Superior temporal gyrus (tissue), 1 donor: ENCODE data around the gene BICD1.

Experiments used
- DNase-seq: peaks from one replicate; pipeline ENCODE4 v3.0.0-alpha.2; 2016; ENCODE audit errors: extremely low spot score

Gene BICD1

GRCh38 chr12:32102234-32102633, 4.4 kb upstream of the BICD1 start:
- no peak for DNase-seq

- no peak for DNase-seq
These were observed 1.9 kb upstream of the BICD1 start for GRCh38 chr12:32104572-32105355.

- DNase-seq = peak; percentile 43
These were observed 596 bp upstream of the BICD1 start for GRCh38 chr12:32105986-32106516.

GRCh38 chr12:32107359-32108267, 966 bp downstream of the BICD1 start:
- DNase-seq = peak; percentile 69

- DNase-seq = peak; percentile 52
These were observed 2.1 kb downstream of the BICD1 start for GRCh38 chr12:32108787-32109186.

GRCh38 chr12:32110417-32110816, 3.8 kb downstream of the BICD1 start:
- peak; percentile 27 for DNase-seq

GRCh38 chr12:32110942-32111341, 4.3 kb downstream of the BICD1 start:
- no peak for DNase-seq

- DNase-seq = peak; percentile 55
These were observed 8.9 kb downstream of the BICD1 start for GRCh38 chr12:32115404-32116104.

GRCh38 chr12:32116897-32117296, 10.2 kb downstream of the BICD1 start:
- DNase-seq = no peak

GRCh38 chr12:32117316-32117715, 10.7 kb downstream of the BICD1 start:
- no peak for DNase-seq

GRCh38 chr12:32118806-32119205, 12.2 kb downstream of the BICD1 start:
- no peak for DNase-seq

GRCh38 chr12:32120419-32120818, 13.8 kb downstream of the BICD1 start:
- DNase-seq = no peak

- DNase-seq = no peak
These were observed 18.0 kb downstream of the BICD1 start for GRCh38 chr12:32124637-32125036.

- DNase-seq = no peak
These were observed 18.9 kb downstream of the BICD1 start for GRCh38 chr12:32125455-32126084.

- DNase-seq = no peak
These were observed 20.1 kb downstream of the BICD1 start for GRCh38 chr12:32126720-32127119.

- no peak for DNase-seq
These were observed 25.0 kb downstream of the BICD1 start for GRCh38 chr12:32131666-32132065.

- no peak for DNase-seq
These were observed 27.6 kb downstream of the BICD1 start for GRCh38 chr12:32134101-32134888.

GRCh38 chr12:32135967-32136366, 29.3 kb downstream of the BICD1 start:
- DNase-seq = no peak

- no peak for DNase-seq
These were observed 29.8 kb downstream of the BICD1 start for GRCh38 chr12:32136404-32136803.

GRCh38 chr12:32139064-32139421, 32.4 kb downstream of the BICD1 start:
- DNase-seq = peak; percentile 63

GRCh38 chr12:32140877-32141276, 34.2 kb downstream of the BICD1 start:
- DNase-seq = peak; percentile 64
